Pancreas (tissue), 10 donors: Measurements from ENCODE around the gene GP2. TPM values are rescaled to one million over a fixed set of nuclear protein-coding genes. Genes with fewer than 3 reads are reported as not detected.

Experiments used
- ATAC-seq, 4 donors: fragments of 200-7000 bp; cut with Tn5 transposase; one replicate each; pipeline versions ENCODE4 v1.8.0 to v1.9.1; 2020; ENCODE audit warnings: mild to moderate bottlenecking in 4 of 4, moderate library complexity in 4 of 4
- DNase-seq, 6 donors: peaks; one replicate each; pipeline ENCODE4 v3.0.0-alpha.2; 2020
- FAIRE-seq: peaks from 2 replicates; lab custom pipeline; 2012; peaks lifted over from hg19 to GRCh38; lab: Jason Lieb, UNC
- H3K27ac ChIP-seq, 4 donors: fragments of 200-600 bp; sonication (generic); 1 replicate in 3 of 4; 2 replicates in 1 of 4; pipeline versions ENCODE4 v1.5.0 to v1.8.0; 2020
- H3K27me3 ChIP-seq, 4 donors: fragments of 200-600 bp; one replicate each; pipeline ENCODE4 v1.8.0; 2021
- H3K36me3 ChIP-seq, 3 donors: fragments of 200-600 bp; sonication (generic) in 1 of 3; one replicate each; pipeline versions ENCODE4 v1.5.0 to v1.8.0; 2020 to 2021
- H3K4me1 ChIP-seq, 3 donors: fragments of 200-600 bp; one replicate each; pipeline ENCODE4 v1.8.0; 2021
- H3K4me3 ChIP-seq, 4 donors: fragments of 200-600 bp; sonication (generic) in 2 of 4; one replicate each; pipeline versions ENCODE4 v1.5.0 to v1.8.0; 2020 to 2021
- H3K9me3 ChIP-seq, 4 donors: fragments of 200-600 bp; one replicate each; pipeline ENCODE4 v1.8.0; 2021
- CTCF ChIP-seq, 4 donors: fragments of 200-600 bp; sonication (generic) in 3 of 4; IDR thresholded peaks; one replicate each; pipeline versions ENCODE4 v1.5.0 to v1.8.0; 2021; ENCODE audit warnings: antibody characterized with exemption in 4 of 4
- WGBS, 2 donors: extraction: QIAGEN DNeasy Blood & Tissue Kit; methylation state at CpG; one replicate each; pipeline ENCODE4 v1.1.7; 2013; 5-methylcytosine and 5-hydroxymethylcytosine counted together
- intact Hi-C, 3 donors: fragments of 100-400 bp; cut with DNase I; formaldehyde crosslinking; loops; one replicate each; pipeline versions ENCODE4 v1.11.1 to v1.14.2; 2022
- polyA plus RNA-seq, 2 donors: library from polyadenylated mRNA; stranded (reverse); fragments of 200-250 nt; gene quantifications; one replicate each; pipeline ENCODE4 v1.2.3, GENCODE V29; 2013
- total RNA-seq, 6 donors: library from RNA; stranded (reverse); fragmentation: NEBNext Ultra II Directional in 4 of 6; extraction: Animal tissue kit (Norgen Biotek cat#: 25700) in 4 of 6; gene quantifications; one replicate each; pipeline versions ENCODE4 v1.2.1 to v1.2.4, GENCODE V29; 2021 to 2023
- donor health status: healthy with polysubstance abuse.
- donor health status: DM: no; HTN: no; CAD: no; lungs with moderate emphysema.
- donor health status: DM: no; HTN: no; CAD: no.
- donor health status: control.
- donor health status: control.
- donor health status: Bipolar disorder and iron deficiency.
- donor health status: DM: yes; HTN: yes; CAD: no.
- donor health status: DM: no; HTN: no; CAD: no.
- donor health status: DM: no; HTN: no; CAD: no.
- donor health status: DM: yes; HTN: yes; CAD: no.

GP2 gene
- total and polyA plus RNA-seq, 8 donors, result 7,130 to 38,505 (median 21,110) TPM

- H3K4me3 ChIP-seq, result no peak overlapping the region
- no peak overlapping the region for H3K27ac ChIP-seq
- 66 to 89% methylated on average over 2 of the region's 2 CpGs for WGBS, 2 donors
- no peaks in the 10 kb centered on the region for H3K36me3 ChIP-seq
- no peaks in the 10 kb centered on the region for H3K9me3 ChIP-seq
- H3K27me3 ChIP-seq, result no peaks in the 10 kb centered on the region
- FAIRE-seq (no peak), ATAC-seq (peak; percentile 23 to 58 (median 44)), DNase-seq (peak in 5 of 6 donors; percentile 16 to 67 (median 40))
- peak in 1 of 4 donors; percentile 43 for TF ChIP-seq CTCF (IDR thresholded peaks at IDR 0.05)
- intact Hi-C loops, result no loop called here
- peaks cover 0 to 9% (median 6%) of the 10 kb centered on the region in 3 donors for H3K4me1 ChIP-seq
These were observed 32.7 kb upstream of the GP2 start for GRCh38 chr16:20359997-20360396.

GRCh38 chr16:20355114-20355782, 27.9 kb upstream of the GP2 start:
- TF ChIP-seq CTCF (IDR thresholded peaks at IDR 0.05), result no peak
- H3K27ac ChIP-seq, result no peak overlapping the region
- no peaks in the 10 kb centered on the region for H3K9me3 ChIP-seq
- no peak overlapping the region for H3K4me3 ChIP-seq
- ATAC-seq, result no peak
- peaks cover 7 to 15% (median 14%) of the 10 kb centered on the region in 3 donors for H3K4me1 ChIP-seq
- no peak for FAIRE-seq
- no peak for DNase-seq
- no peaks in the 10 kb centered on the region for H3K27me3 ChIP-seq
- WGBS, 2 donors, result 69 to 71% methylated on average over 7 of the region's 7 CpGs
- no peaks in the 10 kb centered on the region for H3K36me3 ChIP-seq
- intact Hi-C loops, result no loop called here

DNA sequence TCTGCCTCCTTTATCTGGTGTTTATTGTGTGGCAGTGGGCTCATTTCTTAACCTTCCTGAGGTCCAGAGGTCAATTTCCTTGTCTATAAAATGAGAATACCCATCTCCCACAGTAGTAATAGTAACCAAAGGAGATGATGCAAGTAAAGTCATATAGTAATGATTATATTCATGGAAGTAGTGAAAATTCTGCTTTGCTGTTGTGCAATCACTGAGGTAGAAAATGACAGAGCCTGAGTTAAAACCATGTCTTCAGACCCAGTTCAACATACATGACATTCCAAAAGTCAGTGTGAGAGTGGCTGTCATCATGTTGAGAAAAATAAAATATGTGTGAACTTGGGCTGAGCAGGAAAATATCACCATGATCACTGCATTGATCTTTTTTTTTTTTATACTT, 26.1 kb upstream of the GP2 start:
- peak overlapping the region in 1 of 4 donors; percentile 40 for H3K27ac ChIP-seq
- no peak for TF ChIP-seq CTCF (IDR thresholded peaks at IDR 0.05)
- DNase-seq (no peak), FAIRE-seq (no peak), ATAC-seq (no peak)
- H3K4me1 ChIP-seq, result peaks cover 7 to 15% (median 14%) of the 10 kb centered on the region in 3 donors
- no peak overlapping the region for H3K4me3 ChIP-seq
- H3K9me3 ChIP-seq, result no peaks in the 10 kb centered on the region
- no peaks in the 10 kb centered on the region for H3K36me3 ChIP-seq
- intact Hi-C loops, result no loop called here
- H3K27me3 ChIP-seq, result no peaks in the 10 kb centered on the region

GRCh38 chr16:20352615-20353014, 25.3 kb upstream of the GP2 start, which contains the start of gene UMOD:
UMOD (minus strand) TSS chr16:20352715; CDS start chr16:20350737, 1,978 bp downstream.
- H3K36me3 ChIP-seq, result no peaks in the 10 kb centered on the region
- intact Hi-C loops, result no loop called here
- peak in 1 of 4 donors; percentile 46 for ATAC-seq
- no peak for DNase-seq
- no peaks in the 10 kb centered on the region for H3K9me3 ChIP-seq
- TF ChIP-seq CTCF (IDR thresholded peaks at IDR 0.05), result no peak
- no peak for FAIRE-seq
- WGBS, 2 donors, result 7 to 17% methylated on average over 2 of the region's 2 CpGs
- H3K4me3 ChIP-seq, result no peak within 1 kb of the TSS
- no peaks in the 10 kb centered on the region for H3K27me3 ChIP-seq
- peak within 1 kb of the TSS in 2 of 4 donors; percentile 5 to 40 for H3K27ac ChIP-seq
- peaks cover 7 to 15% (median 14%) of the 10 kb centered on the region in 3 donors for H3K4me1 ChIP-seq

DNA sequence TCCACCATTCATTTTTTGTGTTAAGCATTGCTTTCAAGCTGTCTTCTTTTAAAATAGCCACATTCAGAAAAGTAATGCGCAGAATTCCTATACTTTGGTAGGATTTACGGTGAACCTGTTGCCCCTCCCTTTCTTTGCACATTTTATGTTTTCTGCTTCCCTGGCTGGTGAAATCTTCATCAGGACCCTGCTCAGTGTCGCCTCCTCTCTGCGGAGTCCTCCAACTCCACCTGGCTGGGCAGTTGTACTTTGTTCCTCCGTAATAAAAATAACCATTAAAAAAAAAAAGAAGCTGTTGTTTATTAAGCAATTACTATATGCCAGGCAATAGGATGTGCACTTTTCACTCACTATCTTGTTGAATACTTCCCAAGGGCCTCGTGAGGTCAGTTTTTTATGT, 22.3 kb upstream of the GP2 start:
- TF ChIP-seq CTCF (IDR thresholded peaks at IDR 0.05), result no peak
- H3K27ac ChIP-seq, result no peak overlapping the region
- peaks cover 7 to 15% (median 14%) of the 10 kb centered on the region in 3 donors for H3K4me1 ChIP-seq
- no peaks in the 10 kb centered on the region for H3K9me3 ChIP-seq
- FAIRE-seq (no peak), DNase-seq (no peak), ATAC-seq (no peak)
- no peaks in the 10 kb centered on the region for H3K36me3 ChIP-seq
- no peaks in the 10 kb centered on the region for H3K27me3 ChIP-seq
- intact Hi-C loops, result no loop called here
- H3K4me3 ChIP-seq, result no peak overlapping the region
- WGBS, 2 donors, result 89 to 90% methylated on average over 6 of the region's 6 CpGs
